K562 (cell line): Measurements from ENCODE around the gene ECPAS. TPM values are rescaled to one million over a fixed set of nuclear protein-coding genes. Genes with fewer than 3 reads are reported as not detected.

Experiments used
- ATAC-seq: fragments of 200-7000 bp; cut with Tn5 transposase; 3 replicates; pipeline ENCODE4 v1.9.1; 2020; ENCODE audit warnings: moderate library complexity
- BruUV-seq: library from RNA; stranded (reverse); fragments of 400-500 nt; replicated peaks from 2 replicates; lab custom pipeline; 2021; lab: Mats Ljungman, UMichigan
- CTCF ChIA-PET: fragments of 300-600 bp; formaldehyde crosslinking; extraction: SDS; loops from one replicate; lab custom pipeline; 2021; ENCODE audit warnings: low intra/inter-chr PET ratio; lab: Yijun Ruan, JAX
- POLR2A ChIA-PET: fragments of 300-600, 350-650 bp; sonication (Branson Sonifier 250); formaldehyde crosslinking; extraction: SDS; loops from one replicate; lab custom pipeline; 2021; ENCODE audit warnings: antibody characterized with exemption, inconsistent platforms; lab: Yijun Ruan, JAX
- DNase-seq, 4 experiments: peaks; one replicate each; pipeline versions ENCODE4 v3.0.0 to v3.0.0-alpha.2; 2011 to 2018; ENCODE audit warnings: low spot score in 3 of 4, mixed read lengths in 3 of 4; ENCODE audit errors: extremely low read depth in 1 of 4
- FAIRE-seq: peaks from 2 replicates; lab custom pipeline; 2011; peaks lifted over from hg19 to GRCh38; lab: Jason Lieb, UNC
- H2AFZ ChIP-seq: 2 replicates; pipeline ENCODE4 v1.6.0; 2011; ENCODE audit warnings: low read depth, low read length, control low read depth, inconsistent platforms
- H3K27ac ChIP-seq: fragments of 200-600 bp; 3 replicates; pipeline ENCODE4 v1.8.0; 2011; ENCODE audit warnings: low read depth, mild to moderate bottlenecking, control low read depth, inconsistent platforms, low read length, moderate library complexity, mixed read lengths; ENCODE audit errors: extremely low read depth
- H3K27me3 ChIP-seq, 2 experiments: fragments of 300-600 bp in 1 of 2; 2 replicates in 1 of 2; 3 replicates in 1 of 2; pipeline versions ENCODE4 v1.6.0 to v1.8.0; 2011; ENCODE audit warnings: inconsistent platforms in 2 of 2, low read length in 2 of 2, mild to moderate bottlenecking in 1 of 2, mixed read lengths in 1 of 2, moderate library complexity in 1 of 2; ENCODE audit not compliant: control insufficient read depth in 2 of 2, insufficient read depth in 2 of 2
- H3K36me3 ChIP-seq: fragments of 300-600 bp; 3 replicates; pipeline ENCODE4 v1.8.0; 2011; ENCODE audit warnings: mild to moderate bottlenecking, low read length, inconsistent platforms; ENCODE audit not compliant: control insufficient read depth, insufficient read depth
- H3K4me1 ChIP-seq, 2 experiments: fragments of 200-600 bp in 1 of 2; replicated peaks in 1 of 2; 2 replicates in 1 of 2; 3 replicates in 1 of 2; pipeline versions ENCODE4 v1.5.1 to v1.8.0; 2011; ENCODE audit warnings: inconsistent platforms in 2 of 2, low read length in 2 of 2, mild to moderate bottlenecking in 1 of 2, mixed read lengths in 1 of 2, moderate library complexity in 1 of 2; ENCODE audit not compliant: control insufficient read depth in 2 of 2, insufficient read depth in 2 of 2
- H3K4me2 ChIP-seq: 2 replicates; pipeline ENCODE4 v1.6.1; 2011; ENCODE audit warnings: low read length, control low read depth, inconsistent platforms, mixed read lengths; ENCODE audit not compliant: insufficient read depth
- H3K4me3 ChIP-seq: fragments of 200-600 bp; sonication (generic), shearing (Covaris generic); 2 replicates; pipeline ENCODE4 v1.5.1; 2016; ENCODE audit warnings: control low read depth, inconsistent platforms
- H3K79me2 ChIP-seq: fragments of 200-600 bp; 3 replicates; pipeline ENCODE4 v1.8.0; 2011; ENCODE audit warnings: low read length, inconsistent platforms; ENCODE audit not compliant: control insufficient read depth, insufficient read depth
- H3K9ac ChIP-seq, 2 experiments: 2 replicates each; pipeline versions ENCODE4 v1.6.0 to v1.6.1; 2011; ENCODE audit warnings: low read depth in 2 of 2, low read length in 2 of 2, control low read depth in 1 of 2, inconsistent platforms in 1 of 2, mild to moderate bottlenecking in 1 of 2, mixed read lengths in 1 of 2; ENCODE audit not compliant: insufficient read depth in 1 of 2
- H3K9me1 ChIP-seq: one replicate; pipeline ENCODE4 v1.6.0; 2011; ENCODE audit warnings: inconsistent platforms, mild to moderate bottlenecking, low read length, moderate library complexity; ENCODE audit not compliant: control insufficient read depth, insufficient read depth
- H3K9me3 ChIP-seq: replicated peaks from 2 replicates; pipeline ENCODE4 v1.5.1; 2011; ENCODE audit warnings: low read depth, low read length, inconsistent platforms; ENCODE audit not compliant: control insufficient read depth, insufficient read depth
- H4K20me1 ChIP-seq: replicated peaks from 2 replicates; pipeline ENCODE4 v1.6.1; 2011; ENCODE audit warnings: low read length, inconsistent platforms, mixed read lengths; ENCODE audit not compliant: control insufficient read depth, insufficient read depth
- JUN ChIP-seq, 2 experiments: sonication (generic) in 1 of 2; formaldehyde crosslinking in 1 of 2; IDR thresholded peaks; 2 replicates each; pipeline versions ENCODE4 v1.6.1 to v1.8.0; 2012 to 2022; ENCODE audit warnings: borderline replicate concordance in 2 of 2, mild to moderate bottlenecking in 2 of 2, improper control_type of control experiment in 1 of 2, low read depth in 1 of 2, low read length in 1 of 2, missing genetic modification reagents in 1 of 2
- MYC ChIP-seq, 2 experiments: fragments of 250-450 bp in 1 of 2; sonication (Bioruptor Pico) in 1 of 2; IDR thresholded peaks; 2 replicates each; pipeline versions ENCODE4 v1.5.1 to v1.6.1; 2012 to 2021; ENCODE audit warnings: low read depth in 2 of 2, borderline replicate concordance in 1 of 2, improper control_type of control experiment in 1 of 2, low read length in 1 of 2, mild to moderate bottlenecking in 1 of 2, moderate library complexity in 1 of 2
- NCOA2 ChIP-seq, 2 experiments: fragments of 450-650 bp; IDR thresholded peaks; 2 replicates each; pipeline ENCODE4 v1.6.1; 2018; ENCODE audit warnings: mild to moderate bottlenecking in 2 of 2, moderate library complexity in 1 of 2; ENCODE audit not compliant: partially characterized antibody in 2 of 2
- TFAM ChIP-seq: fragments of 250-450 bp; sonication (Bioruptor Pico); conservative IDR thresholded peaks from 2 replicates; pipeline ENCODE4 v1.5.0; 2021; ENCODE audit warnings: mild to moderate bottlenecking, moderate library complexity
- ZBTB8A ChIP-seq: fragments of 450-650 bp; IDR thresholded peaks from 2 replicates; pipeline ENCODE4 v1.6.1; 2018; ENCODE audit warnings: mild to moderate bottlenecking, moderate library complexity; ENCODE audit not compliant: partially characterized antibody
- ZKSCAN3 ChIP-seq: fragments of 250-450 bp; sonication (Bioruptor Pico); IDR thresholded peaks from 2 replicates; pipeline ENCODE4 v1.4.0; 2020
- ZNF143 ChIP-seq: sonication (generic); formaldehyde crosslinking; IDR thresholded peaks from 2 replicates; pipeline ENCODE4 v1.9.0; 2022; ENCODE audit warnings: mild to moderate bottlenecking, missing genetic modification reagents
- ZNF274 ChIP-seq: IDR thresholded peaks from 2 replicates; pipeline ENCODE4 v1.6.1; 2011; ENCODE audit warnings: low read depth, mild to moderate bottlenecking, low read length, moderate library complexity, borderline replicate concordance
- WGBS: fragments of 100-300 bp; shearing (Covaris generic); methylation state at CpG from one replicate; pipeline ENCODE4 v1.1.6; 2016; ENCODE audit warnings: low coverage, mixed read lengths; ENCODE audit not compliant: insufficient coverage; ENCODE audit errors: missing lambda C conversion rate; 5-methylcytosine and 5-hydroxymethylcytosine counted together
- in situ Hi-C: fragments of 300-500 bp; cut with MboI; formaldehyde crosslinking; loops from 4 replicates; pipeline ENCODE4 v1.15.0; 2018; ENCODE audit warnings: inconsistent platforms, mixed read lengths
- intact Hi-C: fragments of 100-400 bp; cut with micrococcal nuclease; formaldehyde crosslinking; loops from 2 replicates; pipeline ENCODE4 v1.14.2; 2022
- polyA plus RNA-seq, 8 experiments: library from polyadenylated mRNA; depleted of rRNA in 4 of 8; stranded (reverse) in 5 of 8; unstranded in 3 of 8; fragments of >200 nt; fragmentation: Nextera tagmentation in 2 of 8; fragmentation: Illumina TruSeq in 1 of 8; extraction: Ambion mirVana in 2 of 8; extraction: Trizol in 1 of 8; gene quantifications; 2 replicates each; pipeline versions ENCODE4 v1.2.1 to v1.2.3, GENCODE V29; 2011 to 2014; ENCODE audit warnings: inconsistent platforms in 1 of 8, missing spikeins in 1 of 8
- total RNA-seq, 7 experiments: library from RNA; depleted of rRNA in 6 of 7; stranded (reverse); fragments of >200 nt in 6 of 7; fragmentation: Illumina TruSeq in 2 of 7; extraction: Trizol in 2 of 7; gene quantifications; 2 replicates each; pipeline versions ENCODE4 v1.2.1 to v1.2.3, GENCODE V29; 2011 to 2021; ENCODE audit warnings: low replicate concordance in 1 of 7

Gene ECPAS
- total and polyA plus RNA-seq, 9 of the 15 experiments (the other 6 are each of a cell fraction or from before 2014, with no cell fraction given): 14.5 to 90.9 (median 75.7) TPM

GRCh38 chr9:111330124-111330523 lies 154.1 kb downstream of the ECPAS start, which contains the start of gene OR2K2:
Gene OR2K2 (minus strand): TSS chr9:111330224. CDS start chr9:111328433, 1,791 bp downstream.
- FAIRE-seq (no peak), DNase-seq (no peak)
- Histone ChIP-seq H2AFZ (no peak within 1 kb of the TSS), H3K27ac (no peak within 1 kb of the TSS), H3K27me3 (peaks cover 5 to 6% of the 10 kb centered on the region in 2 experiments; a peak in 4 of 5 replicates), H3K9me1 (no peaks in the 10 kb centered on the region), H4K20me1 (no peaks in the 10 kb centered on the region), H3K9ac (no peak within 1 kb of the TSS)
- POLR2A ChIA-PET: no interaction called here
- intact Hi-C loops: no loop called here
- in situ Hi-C loops: no loop called here
- TF ChIP-seq ZBTB8A: no peak
- TF ChIP-seq MYC (IDR thresholded peaks at IDR 0.05; ENCODE audit: low read depth, low read length): no peak
- no peak for TF ChIP-seq MYC (CRISPR knock-in tag; IDR thresholded peaks at IDR 0.05; ENCODE audit: borderline replicate concordance, low read depth)
- no peak for TF ChIP-seq ZKSCAN3 (CRISPR knock-in tag)
- no peak for TF ChIP-seq ZNF274
- TF ChIP-seq ZNF143 (CRISPR knock-in tag): no peak
- TF ChIP-seq, all 486 proteins: peak for 0
- Histone ChIP-seq H3K4me2 (no peak within 1 kb of the TSS), H3K79me2 (no peaks in the 10 kb centered on the region), H3K36me3 (no peaks in the 10 kb centered on the region), H3K9me3 (no peaks in the 10 kb centered on the region), H3K4me3 (no peak within 1 kb of the TSS), H3K4me1 (no peaks in the 10 kb centered on the region)
- BruUV-seq: no TSS peak
- no peak for ATAC-seq
- 1% methylated on average over 4 of the region's 4 CpGs for WGBS
- CTCF ChIA-PET: no interaction called here

GRCh38 chr9:111320631-111321030 lies 163.6 kb downstream of the ECPAS start:
- Histone ChIP-seq H3K4me3 (no peak overlapping the region), H3K27me3 (no peaks in the 10 kb centered on the region), H3K4me1 (no peaks in the 10 kb centered on the region), H2AFZ (no peak overlapping the region), H4K20me1 (no peaks in the 10 kb centered on the region), H3K79me2 (no peaks in the 10 kb centered on the region), H3K9me1 (no peaks in the 10 kb centered on the region), H3K9me3 (no peaks in the 10 kb centered on the region), H3K9ac (no peak overlapping the region), H3K4me2 (no peak overlapping the region), H3K27ac (no peak overlapping the region), H3K36me3 (no peaks in the 10 kb centered on the region)
- BruUV-seq: no TSS peak
- FAIRE-seq: no peak
- ATAC-seq: no peak
- WGBS: 0% methylated on average over 3 of the region's 3 CpGs
- in situ Hi-C loops (no loop called here), intact Hi-C loops (no loop called here)
- CTCF ChIA-PET: no interaction called here
- TF ChIP-seq TFAM: no peak
- TF ChIP-seq NCOA2 (IDR thresholded peaks at IDR 0.05; ENCODE audit: partially characterized antibody in 2 of 2): no peak
- no peak for TF ChIP-seq JUN (IDR thresholded peaks at IDR 0.05; ENCODE audit: borderline replicate concordance, low read depth, low read length)
- no peak for TF ChIP-seq JUN (CRISPR knock-in tag; IDR thresholded peaks at IDR 0.05; ENCODE audit: borderline replicate concordance)
- DNase-seq: no peak
- POLR2A ChIA-PET: no interaction called here
